Breast epithelium (tissue), 4 donors: ENCODE results near the gene OSBPL3. TPM values are rescaled to one million over a fixed set of nuclear protein-coding genes. Genes with fewer than 3 reads are reported as not detected.
A peak's percentile ranks its signal among the peaks of the same experiment; 100 is the strongest.

Experiments
- DNase-seq, 2 donors: peaks; one replicate each; pipeline ENCODE4 v3.0.0-alpha.2; 2019; ENCODE audit warnings: low spot score in 2 of 2
- H3K27ac ChIP-seq, 2 donors: fragments of 200-600 bp; sonication (generic) in 1 of 2; one replicate each; pipeline ENCODE4 v1.5.1; 2016 to 2019; ENCODE audit warnings: mild to moderate bottlenecking in 1 of 2
- H3K27me3 ChIP-seq, 2 donors: fragments of 200-600 bp; sonication (generic) in 1 of 2; one replicate each; pipeline versions ENCODE4 v1.5.1 to v1.6.0; 2017 to 2019; ENCODE audit warnings: control low read depth in 1 of 2, mild to moderate bottlenecking in 1 of 2
- H3K36me3 ChIP-seq: fragments of 200-600 bp; one replicate; pipeline ENCODE4 v1.5.1; 2019
- H3K4me1 ChIP-seq, 2 donors: fragments of 200-600 bp; sonication (generic); one replicate each; pipeline ENCODE4 v1.5.1; 2016 to 2019; ENCODE audit warnings: control low read depth in 1 of 2
- H3K4me3 ChIP-seq, 3 donors: fragments of 200-600 bp; sonication (generic); 1 replicate in 2 of 3; 2 replicates in 1 of 3; pipeline ENCODE4 v1.5.1; 2016 to 2019; ENCODE audit warnings: mild to moderate bottlenecking in 3 of 3, moderate library complexity in 2 of 3
- H3K9me3 ChIP-seq, 2 donors: fragments of 200-600 bp; sonication (generic) in 1 of 2; one replicate each; pipeline ENCODE4 v1.5.1; 2016 to 2019; ENCODE audit warnings: control low read depth in 1 of 2
- POLR2A ChIP-seq: fragments of 450-650 bp; IDR thresholded peaks from one replicate; pipeline ENCODE4 v1.6.1; 2016; ENCODE audit warnings: antibody characterized with exemption, mild to moderate bottlenecking, moderate library complexity
- POLR2AphosphoS5 ChIP-seq, 3 donors: sonication (generic); formaldehyde crosslinking; IDR thresholded peaks; one replicate each; pipeline ENCODE4 v1.6.1; 2017; ENCODE audit warnings: antibody characterized with exemption in 3 of 3
- intact Hi-C: fragments of 100-400 bp; cut with DNase I; formaldehyde crosslinking; loops from one replicate; pipeline ENCODE4 v1.15.1; 2023; ENCODE audit warnings: low total_unique reads
- total RNA-seq, 3 donors: library from RNA; depleted of rRNA; stranded (reverse); fragments of >200 nt; gene quantifications; one replicate each; pipeline ENCODE4 v1.1.0, GENCODE V29; 2016
- TF ChIP-seq, protein P1 (sequence below), 3 donors: fragments of 450-650 bp; IDR thresholded peaks; one replicate each; pipeline ENCODE4 v1.5.1; 2016 to 2017; ENCODE audit warnings: antibody characterized with exemption in 3 of 3, mild to moderate bottlenecking in 3 of 3, moderate library complexity in 3 of 3

OSBPL3 gene, protein sequence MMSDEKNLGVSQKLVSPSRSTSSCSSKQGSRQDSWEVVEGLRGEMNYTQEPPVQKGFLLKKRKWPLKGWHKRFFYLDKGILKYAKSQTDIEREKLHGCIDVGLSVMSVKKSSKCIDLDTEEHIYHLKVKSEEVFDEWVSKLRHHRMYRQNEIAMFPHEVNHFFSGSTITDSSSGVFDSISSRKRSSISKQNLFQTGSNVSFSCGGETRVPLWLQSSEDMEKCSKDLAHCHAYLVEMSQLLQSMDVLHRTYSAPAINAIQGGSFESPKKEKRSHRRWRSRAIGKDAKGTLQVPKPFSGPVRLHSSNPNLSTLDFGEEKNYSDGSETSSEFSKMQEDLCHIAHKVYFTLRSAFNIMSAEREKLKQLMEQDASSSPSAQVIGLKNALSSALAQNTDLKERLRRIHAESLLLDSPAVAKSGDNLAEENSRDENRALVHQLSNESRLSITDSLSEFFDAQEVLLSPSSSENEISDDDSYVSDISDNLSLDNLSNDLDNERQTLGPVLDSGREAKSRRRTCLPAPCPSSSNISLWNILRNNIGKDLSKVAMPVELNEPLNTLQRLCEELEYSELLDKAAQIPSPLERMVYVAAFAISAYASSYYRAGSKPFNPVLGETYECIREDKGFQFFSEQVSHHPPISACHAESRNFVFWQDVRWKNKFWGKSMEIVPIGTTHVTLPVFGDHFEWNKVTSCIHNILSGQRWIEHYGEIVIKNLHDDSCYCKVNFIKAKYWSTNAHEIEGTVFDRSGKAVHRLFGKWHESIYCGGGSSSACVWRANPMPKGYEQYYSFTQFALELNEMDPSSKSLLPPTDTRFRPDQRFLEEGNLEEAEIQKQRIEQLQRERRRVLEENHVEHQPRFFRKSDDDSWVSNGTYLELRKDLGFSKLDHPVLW
- 10 to 100 TPM in 1 of 3 donors, 1 to 10 TPM in 2; 6.4 to 20.5 (median 8.5) TPM for total RNA-seq

DNA sequence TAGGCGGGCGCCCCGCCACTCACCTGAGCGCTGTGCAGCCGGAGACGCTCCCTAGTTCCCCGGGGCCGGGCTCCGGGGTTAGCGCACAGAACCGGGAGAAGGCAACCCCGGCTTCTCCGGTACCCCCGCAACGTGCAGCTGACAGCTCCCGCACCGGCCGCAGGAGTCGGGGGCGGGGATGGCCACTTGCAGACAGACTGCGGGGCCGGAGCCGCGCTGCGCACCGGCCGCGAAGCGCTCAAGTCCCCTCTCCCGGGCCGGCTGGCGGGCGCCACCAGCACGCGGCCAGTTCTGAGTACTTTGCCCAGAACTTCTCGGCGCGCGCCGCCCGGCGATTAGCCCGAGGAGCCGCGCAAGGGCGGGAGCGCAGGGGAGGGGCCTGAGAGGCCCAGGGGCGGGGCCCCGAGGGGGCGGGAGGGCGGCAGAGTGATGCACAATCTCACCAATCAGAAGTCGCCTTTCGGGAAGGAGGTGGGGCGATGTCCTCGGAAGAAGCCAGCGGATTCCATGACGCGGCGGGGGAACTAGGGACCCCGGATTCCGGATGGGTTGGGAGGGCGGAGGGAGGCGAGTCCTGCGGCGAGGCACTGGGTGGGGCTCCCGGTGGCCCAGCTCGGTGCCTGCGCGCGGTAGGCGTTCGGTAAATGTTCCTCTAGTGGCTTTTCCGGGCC, at the start of gene OSBPL3:
Gene OSBPL3, minus strand, starts transcription at position 316 of the 671 bp plus-strand sequence. CDS start 87,706 bp downstream, outside the sequence.
- Histone ChIP-seq H3K27ac (peak within 1 kb of the TSS; percentile 80 to 90), H3K36me3 (no peaks in the 10 kb centered on the region), H3K9me3 (no peaks in the 10 kb centered on the region), H3K27me3 (no peaks in the 10 kb centered on the region), H3K4me1 (peaks cover 0 to 3% of the 10 kb centered on the region in 2 donors), H3K4me3 (peak within 1 kb of the TSS; percentile 73 to 81 (median 80))
- TF ChIP-seq POLR2A: no peak
- TF ChIP-seq POLR2AphosphoS5 (IDR thresholded peaks at IDR 0.05): peak; percentile 10 to 50 (median 31)
- TF ChIP-seq, protein P1, sequence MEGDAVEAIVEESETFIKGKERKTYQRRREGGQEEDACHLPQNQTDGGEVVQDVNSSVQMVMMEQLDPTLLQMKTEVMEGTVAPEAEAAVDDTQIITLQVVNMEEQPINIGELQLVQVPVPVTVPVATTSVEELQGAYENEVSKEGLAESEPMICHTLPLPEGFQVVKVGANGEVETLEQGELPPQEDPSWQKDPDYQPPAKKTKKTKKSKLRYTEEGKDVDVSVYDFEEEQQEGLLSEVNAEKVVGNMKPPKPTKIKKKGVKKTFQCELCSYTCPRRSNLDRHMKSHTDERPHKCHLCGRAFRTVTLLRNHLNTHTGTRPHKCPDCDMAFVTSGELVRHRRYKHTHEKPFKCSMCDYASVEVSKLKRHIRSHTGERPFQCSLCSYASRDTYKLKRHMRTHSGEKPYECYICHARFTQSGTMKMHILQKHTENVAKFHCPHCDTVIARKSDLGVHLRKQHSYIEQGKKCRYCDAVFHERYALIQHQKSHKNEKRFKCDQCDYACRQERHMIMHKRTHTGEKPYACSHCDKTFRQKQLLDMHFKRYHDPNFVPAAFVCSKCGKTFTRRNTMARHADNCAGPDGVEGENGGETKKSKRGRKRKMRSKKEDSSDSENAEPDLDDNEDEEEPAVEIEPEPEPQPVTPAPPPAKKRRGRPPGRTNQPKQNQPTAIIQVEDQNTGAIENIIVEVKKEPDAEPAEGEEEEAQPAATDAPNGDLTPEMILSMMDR (IDR thresholded peaks at IDR 0.05): no peak
- intact Hi-C loops: loop anchor here (5.0 kb wide), 1 partner anchor 1568 kb away; no protein-coding TSS in a partner anchor
- DNase-seq: peak; percentile 91 to 94

DNA sequence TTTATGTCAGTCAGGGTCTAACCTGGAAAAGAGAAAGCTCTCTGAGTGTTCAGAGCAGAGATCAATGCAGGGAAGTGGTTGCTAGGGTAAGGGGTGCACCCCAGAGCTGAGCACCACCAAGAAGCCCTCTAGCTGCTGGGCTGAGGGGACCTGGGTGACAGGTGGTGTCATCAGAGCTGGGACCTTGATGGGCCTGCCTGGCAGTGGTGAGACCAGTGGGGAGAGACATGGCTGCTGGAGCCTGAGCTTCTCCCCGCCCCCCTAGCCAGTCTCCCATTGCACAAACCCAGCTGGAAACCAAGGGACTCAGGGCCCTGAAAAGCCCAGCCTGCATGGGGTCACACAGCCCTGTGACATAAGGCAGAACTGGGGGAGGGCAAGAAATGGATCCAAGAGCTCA, 49.1 kb upstream of the OSBPL3 start:
- no peaks in the 10 kb centered on the region for H3K4me1 ChIP-seq
- no peak overlapping the region for H3K4me3 ChIP-seq
- TF ChIP-seq POLR2AphosphoS5 (IDR thresholded peaks at IDR 0.05): no peak
- TF ChIP-seq, protein P1 (IDR thresholded peaks at IDR 0.05): no peak
- no peaks in the 10 kb centered on the region for H3K9me3 ChIP-seq
- H3K27me3 ChIP-seq: no peaks in the 10 kb centered on the region
- intact Hi-C loops: no loop called here
- H3K27ac ChIP-seq: no peak overlapping the region
- no peaks in the 10 kb centered on the region for H3K36me3 ChIP-seq
- DNase-seq: no peak

DNA sequence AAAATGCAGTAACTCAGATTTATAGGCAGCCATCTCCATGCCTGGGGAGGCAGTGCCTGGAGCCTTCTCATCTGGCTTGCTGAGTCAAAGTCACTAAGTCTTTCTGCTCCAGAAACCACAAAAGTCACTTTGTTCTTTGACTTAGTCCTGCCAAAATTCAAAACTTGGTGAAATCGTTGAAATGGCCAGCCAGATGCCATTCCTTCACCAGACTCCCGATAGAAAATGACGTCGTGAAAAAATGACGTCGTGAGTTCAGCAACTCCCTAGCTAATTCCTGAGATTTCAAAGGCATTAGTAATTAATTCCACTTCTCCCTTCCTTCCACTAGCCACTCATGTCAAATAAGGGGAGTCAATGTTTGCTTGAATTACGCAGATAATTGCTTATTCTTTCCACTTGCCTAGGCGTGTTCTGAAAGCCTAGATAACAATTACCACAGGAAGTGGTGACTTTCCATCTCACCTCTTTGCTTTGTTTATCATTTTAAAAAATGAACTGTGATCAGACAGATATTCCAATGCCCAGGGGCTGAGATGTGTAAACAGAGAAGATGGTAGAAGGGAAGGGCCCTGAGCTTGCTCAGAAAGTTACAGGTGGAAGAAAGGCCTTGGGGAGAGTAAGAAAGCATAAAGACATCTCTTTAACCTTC, 48.5 kb upstream of the OSBPL3 start:
- Histone ChIP-seq H3K27ac (no peak overlapping the region), H3K4me1 (no peaks in the 10 kb centered on the region), H3K4me3 (no peak overlapping the region), H3K36me3 (no peaks in the 10 kb centered on the region), H3K9me3 (no peaks in the 10 kb centered on the region), H3K27me3 (no peaks in the 10 kb centered on the region)
- intact Hi-C loops: no loop called here
- TF ChIP-seq POLR2AphosphoS5 (IDR thresholded peaks at IDR 0.05) (no peak), POLR2A (no peak)
- TF ChIP-seq, protein P1 (IDR thresholded peaks at IDR 0.05): no peak
- DNase-seq: no peak

DNA sequence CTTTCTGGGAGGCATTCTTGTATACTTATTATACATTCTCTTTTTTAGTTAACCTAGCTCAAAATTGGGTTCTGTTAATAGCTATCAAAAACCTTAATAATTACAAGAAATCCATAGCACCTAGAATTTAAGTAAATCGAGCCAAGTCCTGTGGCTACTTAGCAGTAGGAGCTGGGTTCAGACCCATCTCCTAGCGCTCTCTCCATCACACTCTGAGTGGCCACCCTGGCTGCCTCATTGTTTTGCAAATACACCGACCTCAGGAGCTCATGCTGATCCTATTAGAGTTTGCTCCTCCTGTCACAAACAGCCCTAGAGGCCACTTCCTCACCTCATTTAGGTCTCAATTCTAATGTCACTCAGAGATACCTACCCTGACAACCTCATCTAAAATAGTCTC, 46.2 kb upstream of the OSBPL3 start:
- intact Hi-C loops: no loop called here

More for the DNA sequence above, 46.2 kb upstream of the OSBPL3 start:
- DNase-seq: no peak
- Histone ChIP-seq H3K4me1 (no peaks in the 10 kb centered on the region), H3K27me3 (no peaks in the 10 kb centered on the region), H3K27ac (no peak overlapping the region), H3K4me3 (no peak overlapping the region), H3K9me3 (no peaks in the 10 kb centered on the region), H3K36me3 (no peaks in the 10 kb centered on the region)
- TF ChIP-seq POLR2AphosphoS5 (IDR thresholded peaks at IDR 0.05) (no peak), POLR2A (no peak)
- TF ChIP-seq, protein P1 (IDR thresholded peaks at IDR 0.05): no peak
